HepG2 (cell line): ENCODE results near the gene KIF15. TPM values are rescaled to one million over a fixed set of nuclear protein-coding genes. Genes with fewer than 3 reads are reported as not detected.
A peak's percentile ranks its signal among the peaks of the same experiment; 100 is the strongest.

Experiments used
- CBX5 ChIP-seq: sonication (generic); formaldehyde crosslinking; IDR thresholded peaks from 2 replicates; pipeline ENCODE4 v1.4.0; 2020; ENCODE audit warnings: missing genetic modification reagents, borderline replicate concordance
- HNF4A ChIP-seq: sonication (generic); formaldehyde crosslinking; IDR thresholded peaks from 2 replicates; pipeline ENCODE4 v1.4.0; 2020; ENCODE audit warnings: missing genetic modification reagents
- MED8 ChIP-seq: sonication (generic); formaldehyde crosslinking; IDR thresholded peaks from 2 replicates; pipeline ENCODE4 v1.8.1; 2023; ENCODE audit warnings: mild to moderate bottlenecking, missing genetic modification reagents; ENCODE audit not compliant: insufficient replicate concordance
- MTA1 ChIP-seq: sonication (generic); formaldehyde crosslinking; IDR thresholded peaks from 2 replicates; pipeline ENCODE4 v1.4.0; 2020; ENCODE audit warnings: missing genetic modification reagents, mild to moderate bottlenecking, borderline replicate concordance
- SP1 ChIP-seq, 2 experiments: fragments of 450-650 bp in 1 of 2; sonication (generic) in 1 of 2; formaldehyde crosslinking in 1 of 2; IDR thresholded peaks; 2 replicates each; pipeline versions ENCODE4 v1.4.0 to v1.6.1; 2016 to 2020; ENCODE audit warnings: missing genetic modification reagents in 1 of 2
- TARDBP ChIP-seq: sonication (generic); formaldehyde crosslinking; IDR thresholded peaks from 2 replicates; pipeline ENCODE4 v1.8.0; 2022; ENCODE audit warnings: mild to moderate bottlenecking, missing genetic modification reagents
- TGIF2 ChIP-seq: IDR thresholded peaks from 2 replicates; pipeline ENCODE4 v1.6.1; 2016; ENCODE audit warnings: control low read depth, missing compliant biosample characterization
- XBP1 ChIP-seq: sonication (generic); formaldehyde crosslinking; IDR thresholded peaks from 2 replicates; pipeline ENCODE4 v1.5.0; 2020; ENCODE audit warnings: missing genetic modification reagents
- ZBED4 ChIP-seq: sonication (generic); formaldehyde crosslinking; IDR thresholded peaks from 2 replicates; pipeline ENCODE4 v1.4.0; 2020; ENCODE audit warnings: missing genetic modification reagents, borderline replicate concordance
- ZFP36 ChIP-seq: fragments of 150-350 bp; IDR thresholded peaks from 2 replicates; pipeline ENCODE4 v1.6.1; 2018; ENCODE audit warnings: borderline replicate concordance, low read length, low read depth; ENCODE audit not compliant: partially characterized antibody
- ZNF776 ChIP-seq: sonication (generic); formaldehyde crosslinking; IDR thresholded peaks from 2 replicates; pipeline ENCODE4 v1.4.0; 2020; ENCODE audit warnings: mild to moderate bottlenecking, missing genetic modification reagents
- ZNF83 ChIP-seq: sonication (generic); formaldehyde crosslinking; IDR thresholded peaks from 2 replicates; pipeline ENCODE4 v1.4.0; 2020; ENCODE audit warnings: missing genetic modification reagents, mild to moderate bottlenecking, borderline replicate concordance
- ZSCAN31 ChIP-seq: sonication (generic); formaldehyde crosslinking; IDR thresholded peaks from 2 replicates; pipeline ENCODE4 v1.5.0; 2020; ENCODE audit warnings: low read depth, mild to moderate bottlenecking, missing genetic modification reagents
- polyA plus RNA-seq, 8 experiments: library from polyadenylated mRNA; depleted of rRNA in 3 of 8; stranded (reverse) in 7 of 8; unstranded in 1 of 8; fragments of >200 nt; fragmentation: Illumina TruSeq in 4 of 8; extraction: Trizol in 4 of 8; gene quantifications; 2 replicates each; pipeline versions ENCODE4 v1.2.1 to v1.2.3, GENCODE V29; 2011 to 2016; ENCODE audit warnings: low read depth in 4 of 8, missing spikeins in 1 of 8, mixed read lengths in 1 of 8; ENCODE audit not compliant: insufficient read depth in 1 of 8
- total RNA-seq, 5 experiments: library from RNA; depleted of rRNA; stranded (reverse); fragments of >200 nt; fragmentation: Illumina TruSeq; extraction: Trizol; gene quantifications; 2 replicates each; pipeline ENCODE4 v1.2.3, GENCODE V29; 2016; ENCODE audit warnings: low read depth in 1 of 5
- TF ChIP-seq, protein P1 (sequence below): fragments of 450-650 bp; IDR thresholded peaks from 2 replicates; pipeline ENCODE4 v1.6.1; 2017; ENCODE audit warnings: mild to moderate bottlenecking
- TF ChIP-seq, protein P2 (sequence below): sonication (generic); formaldehyde crosslinking; IDR thresholded peaks from 2 replicates; pipeline ENCODE4 v1.8.0; 2022; ENCODE audit warnings: missing genetic modification reagents, mild to moderate bottlenecking, moderate library complexity, borderline replicate concordance
- TF ChIP-seq, protein P3 (sequence below): sonication (generic); formaldehyde crosslinking; conservative IDR thresholded peaks from 2 replicates; pipeline ENCODE4 v1.4.0; 2020; ENCODE audit warnings: missing genetic modification reagents
- TF ChIP-seq, protein P4 (sequence below): sonication (generic); formaldehyde crosslinking; IDR thresholded peaks from 2 replicates; pipeline ENCODE4 v1.8.1; 2022; ENCODE audit warnings: mild to moderate bottlenecking, missing genetic modification reagents

Gene KIF15
- total and polyA plus RNA-seq, 2 of the 13 experiments (the other 11 are each of a cell fraction or from before 2014, with no cell fraction given): 4.8 to 33.8 TPM

- no peak for TF ChIP-seq SP1 (IDR thresholded peaks at IDR 0.05)
- TF ChIP-seq SP1 (CRISPR knock-in tag; IDR thresholded peaks at IDR 0.05): peak; percentile 99
- TF ChIP-seq ZNF83 (CRISPR knock-in tag): 0 out of 2 replicates have a peak, but pooled peaks have one; percentile 51
- TF ChIP-seq, protein P1, sequence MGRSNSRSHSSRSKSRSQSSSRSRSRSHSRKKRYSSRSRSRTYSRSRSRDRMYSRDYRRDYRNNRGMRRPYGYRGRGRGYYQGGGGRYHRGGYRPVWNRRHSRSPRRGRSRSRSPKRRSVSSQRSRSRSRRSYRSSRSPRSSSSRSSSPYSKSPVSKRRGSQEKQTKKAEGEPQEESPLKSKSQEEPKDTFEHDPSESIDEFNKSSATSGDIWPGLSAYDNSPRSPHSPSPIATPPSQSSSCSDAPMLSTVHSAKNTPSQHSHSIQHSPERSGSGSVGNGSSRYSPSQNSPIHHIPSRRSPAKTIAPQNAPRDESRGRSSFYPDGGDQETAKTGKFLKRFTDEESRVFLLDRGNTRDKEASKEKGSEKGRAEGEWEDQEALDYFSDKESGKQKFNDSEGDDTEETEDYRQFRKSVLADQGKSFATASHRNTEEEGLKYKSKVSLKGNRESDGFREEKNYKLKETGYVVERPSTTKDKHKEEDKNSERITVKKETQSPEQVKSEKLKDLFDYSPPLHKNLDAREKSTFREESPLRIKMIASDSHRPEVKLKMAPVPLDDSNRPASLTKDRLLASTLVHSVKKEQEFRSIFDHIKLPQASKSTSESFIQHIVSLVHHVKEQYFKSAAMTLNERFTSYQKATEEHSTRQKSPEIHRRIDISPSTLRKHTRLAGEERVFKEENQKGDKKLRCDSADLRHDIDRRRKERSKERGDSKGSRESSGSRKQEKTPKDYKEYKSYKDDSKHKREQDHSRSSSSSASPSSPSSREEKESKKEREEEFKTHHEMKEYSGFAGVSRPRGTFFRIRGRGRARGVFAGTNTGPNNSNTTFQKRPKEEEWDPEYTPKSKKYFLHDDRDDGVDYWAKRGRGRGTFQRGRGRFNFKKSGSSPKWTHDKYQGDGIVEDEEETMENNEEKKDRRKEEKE: no peak
- peak; percentile 75; the same call in 1 of the 2 replicates for TF ChIP-seq CBX5 (CRISPR knock-in tag)
- peak; percentile 97 for TF ChIP-seq ZBED4 (CRISPR knock-in tag)
- TF ChIP-seq, protein P2, sequence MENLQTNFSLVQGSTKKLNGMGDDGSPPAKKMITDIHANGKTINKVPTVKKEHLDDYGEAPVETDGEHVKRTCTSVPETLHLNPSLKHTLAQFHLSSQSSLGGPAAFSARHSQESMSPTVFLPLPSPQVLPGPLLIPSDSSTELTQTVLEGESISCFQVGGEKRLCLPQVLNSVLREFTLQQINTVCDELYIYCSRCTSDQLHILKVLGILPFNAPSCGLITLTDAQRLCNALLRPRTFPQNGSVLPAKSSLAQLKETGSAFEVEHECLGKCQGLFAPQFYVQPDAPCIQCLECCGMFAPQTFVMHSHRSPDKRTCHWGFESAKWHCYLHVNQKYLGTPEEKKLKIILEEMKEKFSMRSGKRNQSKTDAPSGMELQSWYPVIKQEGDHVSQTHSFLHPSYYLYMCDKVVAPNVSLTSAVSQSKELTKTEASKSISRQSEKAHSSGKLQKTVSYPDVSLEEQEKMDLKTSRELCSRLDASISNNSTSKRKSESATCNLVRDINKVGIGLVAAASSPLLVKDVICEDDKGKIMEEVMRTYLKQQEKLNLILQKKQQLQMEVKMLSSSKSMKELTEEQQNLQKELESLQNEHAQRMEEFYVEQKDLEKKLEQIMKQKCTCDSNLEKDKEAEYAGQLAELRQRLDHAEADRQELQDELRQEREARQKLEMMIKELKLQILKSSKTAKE: no peak; the same call in 1 of the 2 replicates
- no peak for TF ChIP-seq MED8
- TF ChIP-seq MTA1: peak; percentile 65; the same call in 1 of the 2 replicates
- TF ChIP-seq, protein P3, sequence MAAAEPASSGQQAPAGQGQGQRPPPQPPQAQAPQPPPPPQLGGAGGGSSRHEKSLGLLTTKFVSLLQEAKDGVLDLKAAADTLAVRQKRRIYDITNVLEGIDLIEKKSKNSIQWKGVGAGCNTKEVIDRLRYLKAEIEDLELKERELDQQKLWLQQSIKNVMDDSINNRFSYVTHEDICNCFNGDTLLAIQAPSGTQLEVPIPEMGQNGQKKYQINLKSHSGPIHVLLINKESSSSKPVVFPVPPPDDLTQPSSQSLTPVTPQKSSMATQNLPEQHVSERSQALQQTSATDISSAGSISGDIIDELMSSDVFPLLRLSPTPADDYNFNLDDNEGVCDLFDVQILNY (CRISPR knock-in tag): peak; percentile 99
- TF ChIP-seq ZFP36: no peak
- TF ChIP-seq, protein P4, sequence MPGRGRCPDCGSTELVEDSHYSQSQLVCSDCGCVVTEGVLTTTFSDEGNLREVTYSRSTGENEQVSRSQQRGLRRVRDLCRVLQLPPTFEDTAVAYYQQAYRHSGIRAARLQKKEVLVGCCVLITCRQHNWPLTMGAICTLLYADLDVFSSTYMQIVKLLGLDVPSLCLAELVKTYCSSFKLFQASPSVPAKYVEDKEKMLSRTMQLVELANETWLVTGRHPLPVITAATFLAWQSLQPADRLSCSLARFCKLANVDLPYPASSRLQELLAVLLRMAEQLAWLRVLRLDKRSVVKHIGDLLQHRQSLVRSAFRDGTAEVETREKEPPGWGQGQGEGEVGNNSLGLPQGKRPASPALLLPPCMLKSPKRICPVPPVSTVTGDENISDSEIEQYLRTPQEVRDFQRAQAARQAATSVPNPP (CRISPR knock-in tag): 0 out of 2 replicates have a peak, but pooled peaks have one; percentile 80
- TF ChIP-seq ZSCAN31 (CRISPR knock-in tag): peak; percentile 79; the same call in 1 of the 2 replicates
- peak; percentile 71 for TF ChIP-seq TARDBP (CRISPR knock-in tag)
- peak; percentile 98 for TF ChIP-seq TGIF2 (CRISPR knock-in tag)
- TF ChIP-seq XBP1 (CRISPR knock-in tag): no peak
- no peak; the same call in 1 of the 2 replicates for TF ChIP-seq HNF4A (CRISPR knock-in tag)
- TF ChIP-seq ZNF776 (CRISPR knock-in tag): no peak
These were observed at the start of gene KIF15, which contains the start of gene KIAA1143 (continued) for GRCh38 chr3:44761424-44762169.
